Aorta (tissue), 5 donors: ENCODE data around the gene DCPS. TPM values are rescaled to one million over a fixed set of nuclear protein-coding genes. Genes with fewer than 3 reads are reported as not detected.

Source experiments
- ATAC-seq: fragments of 200-7000 bp; cut with Tn5 transposase; one replicate; pipeline ENCODE4 v1.9.1; 2022; ENCODE audit warnings: moderate library complexity; ENCODE audit not compliant: low FRiP score
- DNase-seq, 2 donors: peaks; one replicate each; pipeline ENCODE4 v3.0.0-alpha.2; 2020
- H3K27ac ChIP-seq, 2 donors: one replicate each; pipeline ENCODE4 v1.5.1; 2013; ENCODE audit warnings: low read length in 2 of 2, mild to moderate bottlenecking in 2 of 2, moderate library complexity in 2 of 2, control low read depth in 1 of 2, inconsistent platforms in 1 of 2, low read depth in 1 of 2
- H3K27me3 ChIP-seq, 2 donors: one replicate each; pipeline ENCODE4 v1.6.1; 2013; ENCODE audit warnings: control low read depth in 1 of 2, low read length in 1 of 2, mild to moderate bottlenecking in 1 of 2, moderate library complexity in 1 of 2; ENCODE audit not compliant: insufficient read depth in 2 of 2, control insufficient read depth in 1 of 2
- H3K36me3 ChIP-seq, 2 donors: one replicate each; pipeline ENCODE4 v1.6.1; 2013; ENCODE audit warnings: control low read depth in 1 of 2, low read length in 1 of 2, mild to moderate bottlenecking in 1 of 2; ENCODE audit not compliant: insufficient read depth in 2 of 2, control insufficient read depth in 1 of 2
- H3K4me1 ChIP-seq, 2 donors: one replicate each; pipeline ENCODE4 v1.6.1; 2013; ENCODE audit warnings: low read length in 2 of 2, control low read depth in 1 of 2, mild to moderate bottlenecking in 1 of 2, moderate library complexity in 1 of 2; ENCODE audit not compliant: insufficient read depth in 2 of 2, control insufficient read depth in 1 of 2
- H3K4me3 ChIP-seq, 2 donors: one replicate each; pipeline ENCODE4 v1.5.1; 2013; ENCODE audit warnings: low read length in 2 of 2, control low read depth in 1 of 2, mild to moderate bottlenecking in 1 of 2
- H3K9me3 ChIP-seq: one replicate; pipeline ENCODE4 v1.6.1; 2013; ENCODE audit warnings: mild to moderate bottlenecking, low read length; ENCODE audit not compliant: control insufficient read depth
- WGBS, 2 donors: extraction: QIAGEN DNeasy Blood & Tissue Kit; methylation state at CpG; one replicate each; pipeline ENCODE4 v1.1.7; 2013; 5-methylcytosine and 5-hydroxymethylcytosine counted together
- intact Hi-C, 2 donors: fragments of 100-400 bp; cut with DNase I; formaldehyde crosslinking; loops; one replicate each; pipeline versions ENCODE4 v1.14.2 to v1.15.0; 2022
- polyA plus RNA-seq, 2 donors: library from polyadenylated mRNA; stranded (reverse); fragments of 200-250 nt; gene quantifications; one replicate each; pipeline ENCODE4 v1.2.3, GENCODE V29; 2013
- total RNA-seq, 2 donors: library from RNA; stranded (reverse); fragmentation: NEBNext Ultra II Directional; extraction: Animal tissue kit (Norgen Biotek cat#: 25700); gene quantifications; one replicate each; pipeline ENCODE4 v1.2.1, GENCODE V29; 2021
- donor health status: healthy with polysubstance abuse.
- donor health status: Bipolar disorder and iron deficiency.
- donor health status: DM: no; HTN: no; CAD: no.
- donor health status: DM: no; HTN: no; CAD: no.
- donor health status: DM: yes; HTN: yes; CAD: no.

DCPS gene
- total and polyA plus RNA-seq, 4 donors = 7.9 to 9.9 (median 9.3) TPM

GRCh38 chr11:126339863-126340434 is 36.1 kb downstream of the DCPS start:
- no peak overlapping the region for H3K27ac ChIP-seq
- no peak overlapping the region for H3K4me3 ChIP-seq
- intact Hi-C loops = no loop called here
- ATAC-seq = peak; percentile 24
- no peaks in the 10 kb centered on the region for H3K9me3 ChIP-seq
- H3K36me3 ChIP-seq = peaks cover 0 to 2% of the 10 kb centered on the region in 2 donors
- WGBS, 2 donors = 75 to 76% methylated on average over 11 of the region's 11 CpGs
- H3K27me3 ChIP-seq = no peaks in the 10 kb centered on the region
- H3K4me1 ChIP-seq = no peaks in the 10 kb centered on the region
- DNase-seq = peak; percentile 49 to 71

GRCh38 chr11:126340960-126341606 is 37.2 kb downstream of the DCPS start:
- Histone ChIP-seq H3K27me3 (no peaks in the 10 kb centered on the region), H3K4me3 (no peak overlapping the region), H3K36me3 (peaks cover 0 to 2% of the 10 kb centered on the region in 2 donors), H3K27ac (no peak overlapping the region), H3K4me1 (no peaks in the 10 kb centered on the region), H3K9me3 (no peaks in the 10 kb centered on the region)
- no peak for ATAC-seq
- peak in 1 of 2 donors; percentile 6 for DNase-seq
- intact Hi-C loops = no loop called here
- WGBS, 2 donors = 77 to 80% methylated on average over 7 of the region's 7 CpGs

- intact Hi-C loops = no loop called here
- WGBS, 2 donors = 68 to 81% methylated on average over 3 of the region's 3 CpGs
- no peak for ATAC-seq
- Histone ChIP-seq H3K27ac (no peak overlapping the region), H3K4me1 (no peaks in the 10 kb centered on the region), H3K4me3 (no peak overlapping the region), H3K36me3 (peaks cover 0 to 2% of the 10 kb centered on the region in 2 donors), H3K9me3 (no peaks in the 10 kb centered on the region), H3K27me3 (no peaks in the 10 kb centered on the region)
- no peak for DNase-seq
These were observed 37.9 kb downstream of the DCPS start for GRCh38 chr11:126341760-126342161.

GRCh38 chr11:126343051-126343450 is 39.2 kb downstream of the DCPS start:
- Histone ChIP-seq H3K9me3 (no peaks in the 10 kb centered on the region), H3K4me1 (no peaks in the 10 kb centered on the region), H3K36me3 (peaks cover 0 to 2% of the 10 kb centered on the region in 2 donors), H3K27me3 (no peaks in the 10 kb centered on the region), H3K4me3 (no peak overlapping the region), H3K27ac (no peak overlapping the region)
- DNase-seq = peak in 1 of 2 donors; percentile 34
- ATAC-seq = no peak
- intact Hi-C loops = no loop called here
- 93 to 94% methylated on average over 15 to 16 of the region's 16 CpGs for WGBS, 2 donors

GRCh38 chr11:126344141-126345080 is 40.6 kb downstream of the DCPS start:
- DNase-seq (no peak), ATAC-seq (no peak)
- intact Hi-C loops = loop anchor here in 1 of 2 donors (5.0 kb wide), 2 partner anchors 32 to 73 kb away; no protein-coding TSS in a partner anchor
- H3K27ac ChIP-seq = no peak overlapping the region
- WGBS, 2 donors = 89 to 90% methylated on average over 11 of the region's 11 CpGs
- H3K4me1 ChIP-seq = no peaks in the 10 kb centered on the region
- no peaks in the 10 kb centered on the region for H3K9me3 ChIP-seq
- no peak overlapping the region for H3K4me3 ChIP-seq
- H3K27me3 ChIP-seq = no peaks in the 10 kb centered on the region
- peaks cover 0 to 2% of the 10 kb centered on the region in 2 donors for H3K36me3 ChIP-seq

GRCh38 chr11:126345283-126345682 is 41.4 kb downstream of the DCPS start:
- Histone ChIP-seq H3K36me3 (peaks cover 0 to 2% of the 10 kb centered on the region in 2 donors), H3K4me1 (no peaks in the 10 kb centered on the region), H3K27me3 (no peaks in the 10 kb centered on the region), H3K9me3 (no peaks in the 10 kb centered on the region), H3K27ac (no peak overlapping the region), H3K4me3 (no peak overlapping the region)
- no peak for ATAC-seq
- DNase-seq = peak; percentile 44 to 65
- intact Hi-C loops = loop anchor here in 1 of 2 donors (5.0 kb wide), 2 partner anchors 33 to 72 kb away; no protein-coding TSS in a partner anchor
- WGBS, 2 donors = 96 to 97% methylated on average over 16 of the region's 16 CpGs

GRCh38 chr11:126345759-126346585 is 42.1 kb downstream of the DCPS start:
- no peak overlapping the region for H3K4me3 ChIP-seq
- WGBS, 2 donors = 42 to 50% methylated on average over 17 of the region's 17 CpGs
- peaks cover 0 to 2% of the 10 kb centered on the region in 2 donors for H3K36me3 ChIP-seq
- no peaks in the 10 kb centered on the region for H3K27me3 ChIP-seq
- ATAC-seq = peak; percentile 68
- H3K4me1 ChIP-seq = no peaks in the 10 kb centered on the region
- H3K27ac ChIP-seq = peak overlapping the region in 1 of 2 donors; percentile 1
- peak; percentile 77 for DNase-seq
- H3K9me3 ChIP-seq = no peaks in the 10 kb centered on the region
- intact Hi-C loops = loop anchor here in 1 of 2 donors (5.0 kb wide), 2 partner anchors 34 to 71 kb away; no protein-coding TSS in a partner anchor

- Histone ChIP-seq H3K27ac (peak overlapping the region in 1 of 2 donors; percentile 1), H3K27me3 (no peaks in the 10 kb centered on the region), H3K4me1 (peaks cover 0 to 4% of the 10 kb centered on the region in 2 donors), H3K36me3 (peaks cover 0 to 2% of the 10 kb centered on the region in 2 donors), H3K9me3 (no peaks in the 10 kb centered on the region), H3K4me3 (no peak overlapping the region)
- intact Hi-C loops = loop anchor here in 1 of 2 donors (5.0 kb wide), 2 partner anchors 34 to 71 kb away; no protein-coding TSS in a partner anchor
- DNase-seq (no peak), ATAC-seq (no peak)
- 92 to 94% methylated on average over 1 of the region's 1 CpG for WGBS, 2 donors
These were observed 42.7 kb downstream of the DCPS start for GRCh38 chr11:126346586-126346940.
